AG10803 (cell line): ENCODE measurements around the gene GSK3A.

Experiments used
- DNase-seq: peaks from one replicate; pipeline ENCODE4 v3.0.0; 2010; ENCODE audit warnings: low read depth
- H3K4me3 ChIP-seq: 2 replicates; pipeline ENCODE4 v1.5.1; 2011; ENCODE audit warnings: mild to moderate bottlenecking, low read length, control low read depth
- CTCF ChIP-seq: conservative IDR thresholded peaks from 2 replicates; pipeline ENCODE4 v1.5.1; 2011; ENCODE audit warnings: mild to moderate bottlenecking, low read length, control low read depth, inconsistent platforms

GSK3A gene

GRCh38 chr19:42229301-42229854, 13.0 kb downstream of the GSK3A start:
- no peak; the same call in 1 of the 2 replicates for TF ChIP-seq CTCF
- DNase-seq, result no peak

GRCh38 chr19:42228641-42229040, 13.8 kb downstream of the GSK3A start:
- no peak for DNase-seq
- no peak overlapping the region for H3K4me3 ChIP-seq
- no peak for TF ChIP-seq CTCF

More at GRCh38 chr19:42229301-42229854, 13.0 kb downstream of the GSK3A start:
- no peak overlapping the region for H3K4me3 ChIP-seq

- DNase-seq, result no peak
- H3K4me3 ChIP-seq, result no peak overlapping the region
- TF ChIP-seq CTCF, result no peak
Observed at GRCh38 chr19:42226886-42227285, 15.5 kb downstream of the GSK3A start.

- DNase-seq, result no peak
- no peak overlapping the region for H3K4me3 ChIP-seq
- TF ChIP-seq CTCF, result no peak
Observed at GRCh38 chr19:42225718-42226292, 16.6 kb downstream of the GSK3A start.

GRCh38 chr19:42224940-42225717, 17.3 kb downstream of the GSK3A start:
- no peak for DNase-seq
- no peak overlapping the region for H3K4me3 ChIP-seq
- TF ChIP-seq CTCF, result no peak

GRCh38 chr19:42220751-42221097, 21.7 kb downstream of the GSK3A start:
- no peak for DNase-seq
- peak overlapping the region; percentile 93 for H3K4me3 ChIP-seq
- TF ChIP-seq CTCF, result no peak
